ENCODE measurements around the gene LRRC8B.

Gene LRRC8B

DNA sequence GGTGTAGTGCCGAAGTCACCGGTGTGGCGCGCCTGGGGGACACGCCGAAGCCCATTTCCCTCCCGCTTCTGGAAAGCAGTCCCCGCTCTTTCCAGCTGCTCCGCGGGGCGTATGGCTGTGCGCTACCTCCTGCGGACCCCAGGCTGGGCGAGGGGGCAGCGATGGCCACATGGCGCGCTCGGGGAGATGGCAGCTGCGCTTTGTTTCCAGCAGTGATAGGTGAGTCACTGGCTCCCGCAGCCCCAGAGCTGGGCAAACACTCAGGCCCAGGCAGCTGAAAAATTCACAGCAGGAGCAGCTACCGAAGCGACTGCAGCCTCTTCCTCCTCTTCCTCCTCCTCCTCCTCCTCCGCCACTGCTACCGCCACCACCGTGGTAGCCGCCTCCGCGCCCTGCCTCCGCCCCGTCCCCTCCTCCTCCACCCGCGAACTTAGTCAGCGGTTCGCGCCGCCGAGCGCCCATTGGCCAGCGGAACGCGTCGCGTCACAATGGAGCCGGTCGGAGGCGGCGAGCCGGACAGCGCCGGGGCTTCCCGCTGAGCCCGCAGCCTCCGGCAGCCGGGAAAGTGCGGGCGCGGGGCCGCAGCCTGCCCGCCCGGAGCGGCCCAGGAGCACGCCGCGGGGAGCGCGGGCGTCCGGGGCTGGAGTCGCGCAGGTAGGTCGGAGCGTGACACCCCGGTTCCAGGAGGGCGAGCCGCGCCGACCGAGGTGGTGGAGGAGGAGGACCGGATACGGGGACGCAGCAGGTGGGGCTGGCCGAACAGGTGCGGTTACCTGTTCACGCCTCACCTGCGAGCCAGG lies at the start of gene LRRC8B:
TSS of gene LRRC8B (plus strand) at position 461 of the 800 bp plus-strand sequence. CDS start 57,822 bp downstream, outside the sequence.
- H3K27me3 ChIP-seq (ENCODE audit: control insufficient read depth in 1 of 2, insufficient read depth in 2 of 2, low read length in 2 of 2): no peaks in the 10 kb centered on the region
- H3K4me1 ChIP-seq (ENCODE audit: control insufficient read depth, insufficient read depth, low read length): peaks cover 9% of the 10 kb centered on the region
- H3K4me3 ChIP-seq (ENCODE audit: low read length in 2 of 2): peak within 1 kb of the TSS; percentile 90 to 97
- H3K36me3 ChIP-seq (ENCODE audit: control insufficient read depth in 2 of 2, insufficient read depth in 2 of 2, low read length in 2 of 2): no peaks in the 10 kb centered on the region
- peak within 1 kb of the TSS; percentile 64 for H3K27ac ChIP-seq (ENCODE audit: low read length)
- H3K9ac ChIP-seq (ENCODE audit: low read length in 2 of 2): peak within 1 kb of the TSS; percentile 81 to 92
- no peaks in the 10 kb centered on the region for H3K9me3 ChIP-seq (ENCODE audit: control insufficient read depth in 2 of 2, low read length in 2 of 2)

DNA sequence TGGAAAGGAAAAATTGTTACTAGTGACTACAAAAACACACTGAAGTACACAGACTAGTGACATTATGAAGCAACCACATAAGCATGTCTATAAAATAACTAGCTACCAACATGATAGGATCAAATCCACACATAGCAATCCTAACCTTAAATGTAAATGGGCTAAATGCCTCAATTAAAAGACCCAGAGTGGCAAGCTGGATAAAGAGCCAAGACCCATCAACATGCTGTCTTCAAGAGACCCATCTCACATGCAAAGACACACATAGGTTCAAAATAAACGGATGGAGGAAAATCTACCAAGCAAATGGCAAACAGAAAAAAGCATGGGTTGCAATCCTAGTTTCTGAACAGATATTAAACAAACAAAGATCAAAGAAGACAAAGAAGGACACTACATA lies 49.4 kb upstream of the LRRC8B start:
- no peaks in the 10 kb centered on the region for H3K36me3 ChIP-seq (ENCODE audit: control insufficient read depth in 2 of 2, insufficient read depth in 2 of 2, low read length in 2 of 2)
- H3K9me3 ChIP-seq (ENCODE audit: control insufficient read depth in 2 of 2, low read length in 2 of 2): peaks cover 0 to 3% of the 10 kb centered on the region in 2 donors
- no peaks in the 10 kb centered on the region for H3K27me3 ChIP-seq (ENCODE audit: control insufficient read depth in 1 of 2, insufficient read depth in 2 of 2, low read length in 2 of 2)
- H3K4me1 ChIP-seq (ENCODE audit: control insufficient read depth, insufficient read depth, low read length): no peaks in the 10 kb centered on the region
- H3K27ac ChIP-seq (ENCODE audit: low read length): no peak overlapping the region
- H3K4me3 ChIP-seq (ENCODE audit: low read length in 2 of 2): no peak overlapping the region
- no peak overlapping the region for H3K9ac ChIP-seq (ENCODE audit: low read length in 2 of 2)

DNA sequence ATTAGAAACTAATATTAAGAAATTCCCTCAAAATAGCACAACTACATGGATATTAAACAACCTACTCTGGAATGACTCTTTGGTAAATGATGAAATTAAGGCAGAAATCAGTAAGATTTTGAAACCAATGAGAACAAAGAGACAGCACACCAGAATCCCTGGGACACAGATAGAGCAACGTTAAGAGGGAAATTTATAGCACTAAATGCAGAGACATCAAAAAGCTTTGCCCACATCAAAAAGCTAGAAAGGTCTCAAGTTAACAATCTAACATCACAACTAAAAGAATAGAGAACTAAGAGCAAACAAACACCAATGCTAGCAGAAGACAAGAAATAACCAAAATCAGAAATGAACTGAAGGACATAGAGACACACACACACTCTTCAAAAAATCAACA lies 48.6 kb upstream of the LRRC8B start:
- no peaks in the 10 kb centered on the region for H3K27me3 ChIP-seq (ENCODE audit: control insufficient read depth in 1 of 2, insufficient read depth in 2 of 2, low read length in 2 of 2)
- peaks cover 0 to 3% of the 10 kb centered on the region in 2 donors for H3K9me3 ChIP-seq (ENCODE audit: control insufficient read depth in 2 of 2, low read length in 2 of 2)
- H3K36me3 ChIP-seq (ENCODE audit: control insufficient read depth in 2 of 2, insufficient read depth in 2 of 2, low read length in 2 of 2): no peaks in the 10 kb centered on the region
- no peak overlapping the region for H3K27ac ChIP-seq (ENCODE audit: low read length)
- H3K9ac ChIP-seq (ENCODE audit: low read length in 2 of 2): no peak overlapping the region
- H3K4me1 ChIP-seq (ENCODE audit: control insufficient read depth, insufficient read depth, low read length): no peaks in the 10 kb centered on the region
- no peak overlapping the region for H3K4me3 ChIP-seq (ENCODE audit: low read length in 2 of 2)

DNA sequence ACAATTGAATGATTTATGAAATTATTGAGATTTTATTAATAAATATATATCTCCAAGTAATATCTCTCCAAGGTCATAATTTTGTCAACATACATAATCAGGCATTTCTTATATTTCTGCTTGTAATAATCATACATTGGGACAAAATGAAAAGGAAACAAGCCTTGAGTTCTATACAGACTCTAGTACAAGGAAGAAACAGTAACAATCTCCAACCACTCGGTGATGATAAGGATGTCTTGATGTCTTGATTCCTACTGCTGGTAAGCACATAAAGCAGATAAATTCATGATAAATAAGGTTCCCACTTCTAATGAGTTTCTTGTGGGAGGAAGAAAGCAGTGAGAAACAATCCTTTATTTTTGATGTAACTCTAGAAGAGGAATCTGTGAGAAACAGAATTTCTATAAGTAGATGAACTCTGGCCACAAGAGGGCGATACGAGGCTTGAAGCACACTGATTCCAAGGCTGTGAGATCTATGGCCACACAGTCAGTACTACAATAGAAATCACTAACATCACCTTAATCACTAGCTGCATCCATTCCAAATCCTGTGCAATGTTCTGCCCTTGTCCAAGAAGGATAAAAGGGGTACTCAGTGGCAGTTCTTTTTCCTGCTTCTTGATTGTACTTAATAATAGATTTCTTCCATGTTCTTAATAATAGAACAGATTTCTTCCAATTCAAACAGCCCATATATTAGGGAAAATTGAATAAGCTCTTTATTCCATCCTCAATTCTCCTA lies 41.4 kb upstream of the LRRC8B start:
- Histone ChIP-seq H3K4me1 (ENCODE audit: control insufficient read depth, insufficient read depth, low read length) (no peaks in the 10 kb centered on the region), H3K27me3 (ENCODE audit: control insufficient read depth in 1 of 2, insufficient read depth in 2 of 2, low read length in 2 of 2) (peaks cover 0 to 3% of the 10 kb centered on the region in 2 donors), H3K9ac (ENCODE audit: low read length in 2 of 2) (no peak overlapping the region), H3K4me3 (ENCODE audit: low read length in 2 of 2) (no peak overlapping the region), H3K36me3 (ENCODE audit: control insufficient read depth in 2 of 2, insufficient read depth in 2 of 2, low read length in 2 of 2) (no peaks in the 10 kb centered on the region), H3K9me3 (ENCODE audit: control insufficient read depth in 2 of 2, low read length in 2 of 2) (no peaks in the 10 kb centered on the region), H3K27ac (ENCODE audit: low read length) (no peak overlapping the region)

DNA sequence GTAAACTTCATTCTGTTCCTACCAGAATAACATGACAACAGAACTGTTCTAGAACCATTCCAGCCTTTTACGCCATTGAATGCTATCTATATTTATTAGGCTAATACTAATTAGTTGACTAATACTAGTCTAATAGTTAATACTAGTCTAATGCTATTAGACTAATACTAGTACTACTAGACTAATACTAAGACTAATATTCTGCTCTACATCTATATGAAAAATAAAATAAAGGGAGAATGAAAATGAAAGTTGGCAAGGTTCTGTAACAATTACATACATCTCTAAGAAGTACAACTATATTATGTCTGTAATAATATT lies 40.9 kb upstream of the LRRC8B start:
- no peaks in the 10 kb centered on the region for H3K9me3 ChIP-seq (ENCODE audit: control insufficient read depth in 2 of 2, low read length in 2 of 2)
- no peaks in the 10 kb centered on the region for H3K36me3 ChIP-seq (ENCODE audit: control insufficient read depth in 2 of 2, insufficient read depth in 2 of 2, low read length in 2 of 2)
- H3K9ac ChIP-seq (ENCODE audit: low read length in 2 of 2): no peak overlapping the region
- no peaks in the 10 kb centered on the region for H3K4me1 ChIP-seq (ENCODE audit: control insufficient read depth, insufficient read depth, low read length)
- no peak overlapping the region for H3K27ac ChIP-seq (ENCODE audit: low read length)
- H3K4me3 ChIP-seq (ENCODE audit: low read length in 2 of 2): no peak overlapping the region
- H3K27me3 ChIP-seq (ENCODE audit: control insufficient read depth in 1 of 2, insufficient read depth in 2 of 2, low read length in 2 of 2): peaks cover 0 to 3% of the 10 kb centered on the region in 2 donors

DNA sequence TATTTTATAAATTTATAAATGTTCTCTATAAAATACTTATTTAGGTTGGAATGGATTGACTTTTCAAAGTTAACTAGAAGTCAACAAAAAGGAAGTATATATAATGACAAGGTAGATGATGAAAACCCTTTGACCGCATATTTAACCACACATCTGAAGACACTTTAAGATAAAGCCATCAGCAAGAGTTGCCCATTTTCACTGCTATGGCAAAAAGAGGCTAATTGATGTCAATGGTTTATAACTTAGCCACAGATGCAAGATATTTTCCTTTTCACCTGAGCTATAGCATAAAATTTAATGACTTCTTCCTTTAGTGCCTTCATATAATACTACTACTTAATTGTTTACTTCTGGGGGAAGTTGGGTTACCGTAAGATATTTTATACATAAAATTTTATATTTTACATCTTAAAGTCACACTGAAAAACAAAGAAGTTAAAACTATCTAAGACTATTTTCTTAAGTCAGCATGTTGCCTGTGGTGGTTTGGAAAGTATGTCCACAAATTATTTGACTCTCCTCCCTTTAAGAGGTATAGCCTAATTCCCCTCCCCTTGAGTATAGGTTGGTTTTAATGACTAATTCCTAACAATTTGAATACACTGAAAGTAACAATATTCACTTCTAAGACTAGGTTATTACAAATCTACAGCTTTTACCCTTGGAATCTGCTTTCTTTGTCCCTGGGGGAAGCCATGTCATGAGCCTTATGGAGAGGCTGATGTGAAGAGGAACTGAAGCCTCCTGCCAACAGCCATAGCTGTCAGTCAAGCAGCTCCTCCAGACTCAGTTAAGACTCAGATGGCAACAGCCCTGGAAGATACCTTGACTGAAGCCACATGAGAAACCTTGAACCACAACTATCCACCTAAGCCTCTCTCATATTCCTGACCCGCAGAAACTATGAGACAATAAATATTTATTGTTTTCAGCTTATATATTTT lies 40.3 kb upstream of the LRRC8B start:
- Histone ChIP-seq H3K4me1 (ENCODE audit: control insufficient read depth, insufficient read depth, low read length) (no peaks in the 10 kb centered on the region), H3K36me3 (ENCODE audit: control insufficient read depth in 2 of 2, insufficient read depth in 2 of 2, low read length in 2 of 2) (no peaks in the 10 kb centered on the region), H3K9me3 (ENCODE audit: control insufficient read depth in 2 of 2, low read length in 2 of 2) (no peaks in the 10 kb centered on the region), H3K4me3 (ENCODE audit: low read length in 2 of 2) (no peak overlapping the region), H3K27ac (ENCODE audit: low read length) (no peak overlapping the region), H3K9ac (ENCODE audit: low read length in 2 of 2) (no peak overlapping the region), H3K27me3 (ENCODE audit: control insufficient read depth in 1 of 2, insufficient read depth in 2 of 2, low read length in 2 of 2) (peaks cover 0 to 3% of the 10 kb centered on the region in 2 donors)

DNA sequence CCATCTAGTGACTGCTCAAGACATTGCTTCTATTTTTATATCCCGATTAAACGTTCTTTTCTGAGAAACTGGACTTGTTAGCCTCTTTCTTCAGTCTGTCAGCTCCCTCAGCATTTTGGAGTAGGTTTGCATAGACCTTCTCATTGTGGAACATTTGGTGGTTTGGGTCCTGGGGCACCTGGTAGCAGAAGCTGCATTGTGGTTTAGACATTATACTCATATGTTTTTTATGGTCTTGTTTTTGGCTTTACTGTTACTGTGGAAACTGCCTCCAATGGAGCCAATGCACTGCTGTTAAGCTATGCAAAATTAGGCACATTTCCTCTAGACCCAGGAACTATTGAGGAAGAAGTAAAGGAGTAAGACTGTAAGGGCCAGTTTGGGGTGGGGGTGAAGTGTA lies 36.7 kb upstream of the LRRC8B start:
- H3K4me3 ChIP-seq (ENCODE audit: low read length in 2 of 2): no peak overlapping the region
- H3K4me1 ChIP-seq (ENCODE audit: control insufficient read depth, insufficient read depth, low read length): no peaks in the 10 kb centered on the region
- H3K9ac ChIP-seq (ENCODE audit: low read length in 2 of 2): no peak overlapping the region
- peaks cover 0 to 3% of the 10 kb centered on the region in 2 donors for H3K27me3 ChIP-seq (ENCODE audit: control insufficient read depth in 1 of 2, insufficient read depth in 2 of 2, low read length in 2 of 2)
- H3K36me3 ChIP-seq (ENCODE audit: control insufficient read depth in 2 of 2, insufficient read depth in 2 of 2, low read length in 2 of 2): no peaks in the 10 kb centered on the region
- no peaks in the 10 kb centered on the region for H3K9me3 ChIP-seq (ENCODE audit: control insufficient read depth in 2 of 2, low read length in 2 of 2)
- H3K27ac ChIP-seq (ENCODE audit: low read length): no peak overlapping the region

DNA sequence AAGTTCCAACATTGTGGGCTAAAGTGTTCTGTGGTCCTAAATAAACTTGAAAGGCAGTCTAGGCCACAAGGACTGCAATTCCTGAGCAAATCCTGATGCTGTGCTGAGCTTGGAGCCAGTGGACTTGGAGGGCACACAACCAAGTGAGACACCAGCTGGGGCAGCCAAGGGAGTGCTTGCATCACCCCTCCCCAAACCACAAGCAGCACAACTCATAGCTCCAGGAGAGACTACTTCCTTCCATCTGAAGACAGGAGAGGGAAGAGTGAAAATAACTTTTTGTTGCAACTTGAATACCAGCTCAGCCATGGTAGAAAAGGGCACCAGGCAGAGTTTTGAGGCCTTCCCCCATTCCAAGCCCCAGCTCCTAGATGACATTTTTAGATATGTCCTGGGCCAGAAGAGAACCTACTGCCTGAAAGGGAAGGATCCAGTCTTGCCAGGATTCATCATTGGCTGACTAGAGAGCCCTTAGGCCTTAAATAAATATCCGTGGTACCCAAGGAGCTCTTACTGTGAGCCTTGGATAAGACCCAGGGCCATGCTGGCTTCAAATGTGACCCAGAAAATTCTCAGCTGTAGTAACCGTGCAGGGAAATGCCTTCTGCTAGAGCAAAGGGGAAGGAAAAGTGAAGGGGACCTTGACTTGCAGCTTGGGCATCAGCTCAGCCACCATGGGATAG lies 35.4 kb upstream of the LRRC8B start:
- no peak overlapping the region for H3K4me3 ChIP-seq (ENCODE audit: low read length in 2 of 2)
- H3K36me3 ChIP-seq (ENCODE audit: control insufficient read depth in 2 of 2, insufficient read depth in 2 of 2, low read length in 2 of 2): no peaks in the 10 kb centered on the region
- H3K9me3 ChIP-seq (ENCODE audit: control insufficient read depth in 2 of 2, low read length in 2 of 2): no peaks in the 10 kb centered on the region
- H3K9ac ChIP-seq (ENCODE audit: low read length in 2 of 2): no peak overlapping the region
- H3K27ac ChIP-seq (ENCODE audit: low read length): no peak overlapping the region
- peaks cover 0 to 3% of the 10 kb centered on the region in 2 donors for H3K27me3 ChIP-seq (ENCODE audit: control insufficient read depth in 1 of 2, insufficient read depth in 2 of 2, low read length in 2 of 2)
- no peaks in the 10 kb centered on the region for H3K4me1 ChIP-seq (ENCODE audit: control insufficient read depth, insufficient read depth, low read length)

DNA sequence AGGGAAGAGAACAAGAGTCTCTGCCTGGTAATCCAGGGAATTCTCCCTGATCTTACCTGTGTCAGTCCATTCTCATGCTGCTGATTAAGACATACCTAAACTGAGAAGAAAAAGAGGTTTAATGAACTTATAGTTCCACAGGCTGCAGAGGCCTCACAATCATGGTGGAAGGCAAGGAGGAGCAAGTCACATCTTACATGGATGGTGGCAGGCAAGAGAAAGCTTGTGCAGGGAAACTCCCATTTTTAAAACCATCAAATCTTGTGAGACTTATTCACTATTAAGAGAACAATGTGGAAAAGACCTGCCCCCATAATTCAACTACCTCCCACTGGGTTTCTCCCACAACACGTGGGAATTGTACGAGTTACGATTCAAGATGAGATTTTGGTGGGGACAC lies 34.2 kb upstream of the LRRC8B start:
- Histone ChIP-seq H3K9me3 (ENCODE audit: control insufficient read depth in 2 of 2, low read length in 2 of 2) (no peaks in the 10 kb centered on the region), H3K4me3 (ENCODE audit: low read length in 2 of 2) (no peak overlapping the region), H3K9ac (ENCODE audit: low read length in 2 of 2) (no peak overlapping the region), H3K27ac (ENCODE audit: low read length) (no peak overlapping the region), H3K27me3 (ENCODE audit: control insufficient read depth in 1 of 2, insufficient read depth in 2 of 2, low read length in 2 of 2) (peaks cover 0 to 3% of the 10 kb centered on the region in 2 donors), H3K4me1 (ENCODE audit: control insufficient read depth, insufficient read depth, low read length) (no peaks in the 10 kb centered on the region), H3K36me3 (ENCODE audit: control insufficient read depth in 2 of 2, insufficient read depth in 2 of 2, low read length in 2 of 2) (no peaks in the 10 kb centered on the region)

DNA sequence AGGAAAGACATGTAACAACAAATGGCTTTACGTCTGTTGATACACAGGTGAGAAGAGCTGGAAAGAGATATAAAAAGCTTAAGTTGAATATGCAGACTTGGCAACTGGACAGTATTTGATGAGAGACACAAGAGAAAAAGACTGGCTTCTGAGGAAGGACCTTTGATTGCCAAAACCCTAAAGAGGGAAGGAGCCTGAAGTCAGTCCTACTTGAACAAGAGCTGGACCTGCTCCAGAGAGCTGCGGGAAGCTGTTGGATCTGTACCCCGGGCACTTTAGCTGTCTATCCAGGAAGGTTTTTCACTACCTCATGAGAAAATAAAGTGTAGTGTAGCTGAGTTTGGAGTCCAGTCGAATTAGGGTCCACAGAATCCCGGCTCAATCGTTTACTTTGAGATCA lies 25.3 kb upstream of the LRRC8B start:
- Histone ChIP-seq H3K4me3 (ENCODE audit: low read length in 2 of 2) (no peak overlapping the region), H3K27ac (ENCODE audit: low read length) (no peak overlapping the region), H3K9me3 (ENCODE audit: control insufficient read depth in 2 of 2, low read length in 2 of 2) (no peaks in the 10 kb centered on the region)

More for the DNA sequence above, 25.3 kb upstream of the LRRC8B start:
- H3K9ac ChIP-seq (ENCODE audit: low read length in 2 of 2): no peak overlapping the region
- no peaks in the 10 kb centered on the region for H3K4me1 ChIP-seq (ENCODE audit: control insufficient read depth, insufficient read depth, low read length)
- H3K36me3 ChIP-seq (ENCODE audit: control insufficient read depth in 2 of 2, insufficient read depth in 2 of 2, low read length in 2 of 2): no peaks in the 10 kb centered on the region
- H3K27me3 ChIP-seq (ENCODE audit: control insufficient read depth in 1 of 2, insufficient read depth in 2 of 2, low read length in 2 of 2): no peaks in the 10 kb centered on the region
